Muscle layer of colon (tissue), 2 donors: ENCODE data around the gene HMGN1.

ENCODE experiments used
- H3K27ac ChIP-seq: one replicate; pipeline ENCODE4 v1.7.0; 2013; ENCODE audit warnings: low read depth, mild to moderate bottlenecking, low read length, moderate library complexity
- H3K27me3 ChIP-seq, 2 donors: one replicate each; pipeline ENCODE4 v1.7.0; 2013; ENCODE audit warnings: low read length in 2 of 2, mild to moderate bottlenecking in 2 of 2; ENCODE audit not compliant: insufficient read depth in 2 of 2, control insufficient read depth in 1 of 2
- H3K36me3 ChIP-seq: one replicate; pipeline ENCODE4 v1.7.0; 2013; ENCODE audit warnings: mild to moderate bottlenecking, low read length; ENCODE audit not compliant: insufficient read depth
- H3K4me1 ChIP-seq: one replicate; pipeline ENCODE4 v1.7.0; 2013; ENCODE audit warnings: mild to moderate bottlenecking, low read length; ENCODE audit not compliant: insufficient read depth
- H3K4me3 ChIP-seq, 2 donors: one replicate each; pipeline ENCODE4 v1.7.0; 2013; ENCODE audit warnings: low read length in 2 of 2, low read depth in 1 of 2, mild to moderate bottlenecking in 1 of 2, moderate library complexity in 1 of 2
- H3K9ac ChIP-seq: one replicate; pipeline ENCODE4 v1.7.0; 2013; ENCODE audit warnings: low read length
- H3K9me3 ChIP-seq: one replicate; pipeline ENCODE4 v1.7.0; 2013; ENCODE audit warnings: mild to moderate bottlenecking, low read length
- donor health status: abdominal sarcoma.
- donor health status: Adenocarcinoma of cecum.

The HMGN1 gene

DNA sequence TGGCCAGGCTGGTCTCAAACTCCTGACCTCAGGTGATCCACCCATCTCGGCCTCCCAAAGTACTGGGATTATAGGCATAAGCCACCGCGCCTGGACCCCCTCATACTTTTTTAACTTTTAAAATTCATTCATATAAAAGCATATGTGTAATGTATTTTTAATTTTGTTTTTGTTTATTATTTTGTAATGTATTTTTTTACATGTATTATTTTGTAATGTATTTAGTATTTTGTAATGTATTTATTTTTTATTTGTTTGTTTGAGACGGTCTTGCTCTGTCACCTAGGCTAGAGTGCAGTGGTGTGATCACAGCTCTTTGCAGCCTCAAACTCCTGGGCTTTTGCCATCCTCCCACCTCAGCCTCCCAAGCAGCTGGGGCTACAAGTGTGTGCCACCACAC, 23.4 kb downstream of the HMGN1 start:
- Histone ChIP-seq H3K27ac (no peak overlapping the region), H3K4me1 (no peaks in the 10 kb centered on the region)

GRCh38 chr21:39321424-39321823, 27.5 kb downstream of the HMGN1 start:
- Histone ChIP-seq H3K9ac (no peak overlapping the region), H3K4me3 (no peak overlapping the region), H3K27me3 (no peaks in the 10 kb centered on the region), H3K36me3 (no peaks in the 10 kb centered on the region), H3K4me1 (peaks cover 16% of the 10 kb centered on the region), H3K27ac (no peak overlapping the region), H3K9me3 (no peaks in the 10 kb centered on the region)

More for the DNA sequence above, 23.4 kb downstream of the HMGN1 start:
- H3K9ac ChIP-seq = no peak overlapping the region
- H3K9me3 ChIP-seq = no peaks in the 10 kb centered on the region
- H3K27me3 ChIP-seq = no peaks in the 10 kb centered on the region
- no peak overlapping the region for H3K4me3 ChIP-seq
- no peaks in the 10 kb centered on the region for H3K36me3 ChIP-seq

DNA sequence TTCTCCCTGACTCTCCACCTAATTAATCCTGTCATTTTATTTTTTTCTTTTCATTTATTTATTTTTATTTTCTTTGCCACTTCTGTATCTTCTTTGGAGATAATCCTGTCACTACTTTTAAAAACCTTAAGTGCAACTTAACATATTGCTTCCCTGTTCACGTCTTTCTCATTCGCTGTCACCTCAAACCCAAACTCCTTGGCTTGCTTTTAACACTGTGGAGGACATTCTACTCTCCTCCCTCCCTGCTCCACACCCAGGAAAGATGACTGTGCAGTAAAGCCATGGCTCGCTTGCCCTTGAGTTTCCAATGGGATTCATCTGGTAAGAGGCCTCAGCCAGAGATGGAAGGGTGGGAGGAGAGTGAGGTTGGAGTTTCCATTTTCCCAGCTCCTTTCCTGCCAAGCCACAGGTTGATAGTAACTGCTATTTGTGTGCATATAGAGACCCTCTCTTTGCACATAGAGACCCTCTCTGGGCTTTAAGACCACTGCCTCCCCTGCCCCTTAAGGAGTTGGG, 29.0 kb downstream of the HMGN1 start:
- H3K27ac ChIP-seq = peak overlapping the region; percentile 32
- no peaks in the 10 kb centered on the region for H3K36me3 ChIP-seq
- no peak overlapping the region for H3K9ac ChIP-seq
- H3K4me3 ChIP-seq = no peak overlapping the region
- no peaks in the 10 kb centered on the region for H3K9me3 ChIP-seq
- H3K4me1 ChIP-seq = peaks cover 16% of the 10 kb centered on the region
- no peaks in the 10 kb centered on the region for H3K27me3 ChIP-seq

DNA sequence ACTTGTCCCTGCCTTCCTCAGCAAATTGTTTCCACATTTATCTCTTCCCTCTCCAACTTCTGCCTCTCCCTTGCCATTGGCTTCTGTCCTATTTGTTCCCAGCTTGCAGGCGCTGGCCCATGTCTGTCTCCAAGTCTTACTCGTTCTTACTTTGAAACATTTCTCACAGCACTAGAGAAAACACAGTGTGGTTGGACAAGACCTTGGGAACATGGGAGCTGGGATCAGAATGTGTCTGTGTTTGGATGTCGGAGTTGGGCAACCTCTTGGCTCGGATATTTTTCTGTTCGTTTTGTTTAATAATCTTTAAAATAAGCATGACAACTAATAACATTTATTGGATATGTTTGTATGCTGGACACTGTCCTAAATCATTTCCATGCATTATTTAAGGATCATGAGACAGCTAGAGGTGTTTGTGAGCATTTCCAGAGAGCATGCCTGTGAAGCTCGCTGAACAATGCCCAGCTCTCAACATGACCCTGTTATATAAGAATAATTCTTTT, 29.6 kb downstream of the HMGN1 start:
- Histone ChIP-seq H3K4me1 (peaks cover 22% of the 10 kb centered on the region), H3K36me3 (no peaks in the 10 kb centered on the region), H3K4me3 (no peak overlapping the region), H3K27ac (peak overlapping the region; percentile 32), H3K9me3 (no peaks in the 10 kb centered on the region), H3K27me3 (no peaks in the 10 kb centered on the region), H3K9ac (no peak overlapping the region)

GRCh38 chr21:39318091-39318959, 30.6 kb downstream of the HMGN1 start:
- no peak overlapping the region for H3K4me3 ChIP-seq
- H3K9ac ChIP-seq = no peak overlapping the region
- no peaks in the 10 kb centered on the region for H3K9me3 ChIP-seq
- no peaks in the 10 kb centered on the region for H3K27me3 ChIP-seq
- H3K4me1 ChIP-seq = peaks cover 22% of the 10 kb centered on the region
- H3K36me3 ChIP-seq = no peaks in the 10 kb centered on the region
- no peak overlapping the region for H3K27ac ChIP-seq

- H3K4me3 ChIP-seq = no peak overlapping the region
- H3K9ac ChIP-seq = no peak overlapping the region
- no peaks in the 10 kb centered on the region for H3K27me3 ChIP-seq
- no peak overlapping the region for H3K27ac ChIP-seq
- peaks cover 22% of the 10 kb centered on the region for H3K4me1 ChIP-seq
- no peaks in the 10 kb centered on the region for H3K36me3 ChIP-seq
- H3K9me3 ChIP-seq = no peaks in the 10 kb centered on the region
Observed at GRCh38 chr21:39317134-39318090, 31.5 kb downstream of the HMGN1 start.

DNA sequence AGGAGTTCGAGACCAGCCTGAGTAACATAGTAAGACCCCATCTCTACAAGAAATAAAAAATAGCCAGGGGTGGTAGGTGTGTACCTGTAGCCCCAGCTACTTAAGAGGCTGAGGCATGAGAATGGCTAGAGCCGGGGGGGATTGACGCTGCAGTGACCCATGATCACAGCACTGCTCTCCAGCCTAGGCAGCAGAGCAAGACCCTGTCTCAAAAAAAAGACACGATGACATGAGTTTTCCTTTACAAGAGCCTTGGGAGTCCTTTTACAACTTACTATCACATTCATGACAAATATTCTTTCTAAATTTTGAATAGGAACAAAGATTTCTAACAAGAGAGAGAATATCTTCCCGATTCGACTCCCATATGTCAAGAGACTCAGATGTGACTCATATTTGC, 32.2 kb downstream of the HMGN1 start:
- no peak overlapping the region for H3K9ac ChIP-seq
- no peaks in the 10 kb centered on the region for H3K36me3 ChIP-seq
- H3K4me1 ChIP-seq = peaks cover 27% of the 10 kb centered on the region
- H3K27me3 ChIP-seq = no peaks in the 10 kb centered on the region
- H3K27ac ChIP-seq = no peak overlapping the region
- H3K9me3 ChIP-seq = no peaks in the 10 kb centered on the region
- no peak overlapping the region for H3K4me3 ChIP-seq

- H3K4me3 ChIP-seq = no peak overlapping the region
- no peak overlapping the region for H3K9ac ChIP-seq
- no peaks in the 10 kb centered on the region for H3K27me3 ChIP-seq
- H3K4me1 ChIP-seq = peaks cover 29% of the 10 kb centered on the region
- H3K27ac ChIP-seq = no peak overlapping the region
- no peaks in the 10 kb centered on the region for H3K9me3 ChIP-seq
- no peaks in the 10 kb centered on the region for H3K36me3 ChIP-seq
Observed at GRCh38 chr21:39315603-39316445, 33.1 kb downstream of the HMGN1 start.

- Histone ChIP-seq H3K9ac (peak overlapping the region; percentile 61), H3K27ac (peak overlapping the region; percentile 94), H3K4me1 (peaks cover 21% of the 10 kb centered on the region), H3K36me3 (no peaks in the 10 kb centered on the region), H3K4me3 (peak overlapping the region; percentile 70 to 73), H3K9me3 (no peaks in the 10 kb centered on the region), H3K27me3 (no peaks in the 10 kb centered on the region)
Observed at GRCh38 chr21:39314143-39315027, 34.5 kb downstream of the HMGN1 start.

GRCh38 chr21:39313571-39314142, 35.2 kb downstream of the HMGN1 start, which contains the start of gene BRWD1:
BRWD1 (minus strand) TSS chr21:39313632; CDS start chr21:39313491, 141 bp downstream.
- peaks cover 6% of the 10 kb centered on the region for H3K36me3 ChIP-seq
- H3K27ac ChIP-seq = peak within 1 kb of the TSS; percentile 94
- peaks cover 16% of the 10 kb centered on the region for H3K4me1 ChIP-seq
- H3K9ac ChIP-seq = peak within 1 kb of the TSS; percentile 61
- H3K4me3 ChIP-seq = peak within 1 kb of the TSS; percentile 70 to 73
- H3K27me3 ChIP-seq = no peaks in the 10 kb centered on the region
- H3K9me3 ChIP-seq = no peaks in the 10 kb centered on the region
